K562 treated with DMSO at 1 percent for 24 hours (cell line): ENCODE measurements around the gene PIK3R3. TPM values are rescaled to one million over a fixed set of nuclear protein-coding genes. Genes with fewer than 3 reads are reported as not detected.

Experiments used
- total RNA-seq: library from RNA; unstranded; fragments of 300-600 nt; gene quantifications from 2 replicates; pipeline ENCODE4 v1.2.3, GENCODE V29; 2022; ENCODE audit warnings: low read depth; ENCODE audit not compliant: insufficient read depth

The PIK3R3 gene
- total RNA-seq, result 5.2 and 5.6 TPM in 2 replicates

GRCh38 chr1:46132529-46133180 lies at the start of gene PIK3R3:
TSS of gene PIK3R3 (minus strand) at chr1:46132629. CDS start at chr1:46131952, 677 bp downstream.

GRCh38 chr1:46176211-46176865 lies 43.9 kb upstream of the PIK3R3 start, which contains the start of gene P3R3URF:
TSS of gene P3R3URF (minus strand) at chr1:46176488. CDS start at chr1:46176471, 17 bp downstream.

GRCh38 chr1:46174448-46175231 lies 42.2 kb upstream of the PIK3R3 start, which contains the start of gene TSPAN1:
TSS of gene TSPAN1 (plus strand) at chr1:46175087. CDS start at chr1:46181108, 6,021 bp downstream.

Other genes starting within 250 kb of the PIK3R3 start
- gene TSPAN1, start 42.5 kb upstream of the PIK3R3 start, total RNA-seq, result not detected in 2 replicates
- gene P3R3URF, start 43.9 kb upstream of the PIK3R3 start, total RNA-seq, result not detected in 2 replicates
- 42.8 and 43.6 TPM in 2 replicates for gene POMGNT1, start 65.8 kb upstream of the PIK3R3 start, total RNA-seq
- 0.68 and 1.6 TPM in 2 replicates for gene LURAP1, start 70.7 kb upstream of the PIK3R3 start, total RNA-seq
- 58.5 and 59.0 TPM in 2 replicates for gene RAD54L, start 115.1 kb upstream of the PIK3R3 start, total RNA-seq
- gene LRRC41, start 171.0 kb upstream of the PIK3R3 start, total RNA-seq, result 72.6 and 80.6 TPM in 2 replicates
- 1,126 and 1,196 TPM in 2 replicates for gene UQCRH, start 171.1 kb upstream of the PIK3R3 start, total RNA-seq
- 46.6 and 57.5 TPM in 2 replicates for gene NSUN4, start 208.2 kb upstream of the PIK3R3 start, total RNA-seq